ENCODE results near the gene IGFBP6. TPM values are rescaled to one million over a fixed set of nuclear protein-coding genes. Genes with fewer than 3 reads are reported as not detected.
"Not testable (repeated sequence)": the region's sequence is repeated elsewhere in the genome, so short reads cannot be mapped to it uniquely, and the experiment has no call there.

Gene IGFBP6
- total RNA-seq, 2 donors from 2014 or later, result 0.45 to 6.0 TPM

- not testable (repeated sequence) for H3K36me3 Mint-ChIP-seq (ENCODE audit: low read depth); H3K27ac Mint-ChIP-seq; H3K9me3 Mint-ChIP-seq; H3K27me3 Mint-ChIP-seq; ATAC-seq (replicated peaks); H3K4me3 Mint-ChIP-seq
- peaks cover 25% of the 10 kb centered on the region for H3K4me1 Mint-ChIP-seq
Observed at GRCh38 chr12:53094796-53095595, 2.5 kb upstream of the IGFBP6 start.

GRCh38 chr12:53095596-53095895, 1.9 kb upstream of the IGFBP6 start:
- not testable (repeated sequence) for H3K27ac Mint-ChIP-seq; H3K36me3 Mint-ChIP-seq (ENCODE audit: low read depth); H3K4me3 Mint-ChIP-seq; H3K9me3 Mint-ChIP-seq; ATAC-seq (replicated peaks); H3K27me3 Mint-ChIP-seq
- peaks cover 25% of the 10 kb centered on the region for H3K4me1 Mint-ChIP-seq

- Mint-ChIP-seq H3K27ac (no peak overlapping the region), H3K9me3 (no peaks in the 10 kb centered on the region), H3K27me3 (peaks cover 4% of the 10 kb centered on the region), H3K4me1 (peaks cover 25% of the 10 kb centered on the region), H3K4me3 (peak overlapping the region; percentile 83), H3K36me3 (ENCODE audit: low read depth) (no peaks in the 10 kb centered on the region)
- ATAC-seq (replicated peaks), result no peak
Observed at GRCh38 chr12:53096089-53096741, 1.3 kb upstream of the IGFBP6 start.

- Mint-ChIP-seq H3K9me3 (no peaks in the 10 kb centered on the region), H3K36me3 (ENCODE audit: low read depth) (no peaks in the 10 kb centered on the region)
Observed at GRCh38 chr12:53096759-53097158, 708 bp upstream of the IGFBP6 start.

GRCh38 chr12:53097207-53097563, 282 bp upstream of the IGFBP6 start:
- H3K4me1 Mint-ChIP-seq, result peaks cover 25% of the 10 kb centered on the region
- no peaks in the 10 kb centered on the region for H3K9me3 Mint-ChIP-seq
- H3K27me3 Mint-ChIP-seq, result peaks cover 4% of the 10 kb centered on the region
- peak overlapping the region; percentile 37 for H3K27ac Mint-ChIP-seq
- no peak for ATAC-seq (replicated peaks)
- no peaks in the 10 kb centered on the region for H3K36me3 Mint-ChIP-seq (ENCODE audit: low read depth)
- H3K4me3 Mint-ChIP-seq, result peak overlapping the region; percentile 83

More at GRCh38 chr12:53096759-53097158, 708 bp upstream of the IGFBP6 start:
- Mint-ChIP-seq H3K4me3 (peak overlapping the region; percentile 83), H3K4me1 (peaks cover 25% of the 10 kb centered on the region), H3K27me3 (peaks cover 4% of the 10 kb centered on the region), H3K27ac (peak overlapping the region; percentile 37)
- no peak for ATAC-seq (replicated peaks)

- H3K4me1 Mint-ChIP-seq, result peaks cover 33% of the 10 kb centered on the region
- peak; percentile 60 for ATAC-seq (replicated peaks)
- H3K4me3 Mint-ChIP-seq, result peak overlapping the region; percentile 83
- peaks cover 4% of the 10 kb centered on the region for H3K27me3 Mint-ChIP-seq
- no peaks in the 10 kb centered on the region for H3K9me3 Mint-ChIP-seq
- H3K27ac Mint-ChIP-seq, result peak overlapping the region; percentile 83
- no peaks in the 10 kb centered on the region for H3K36me3 Mint-ChIP-seq (ENCODE audit: low read depth)
Observed at GRCh38 chr12:53098354-53098981, 1.0 kb downstream of the IGFBP6 start.

GRCh38 chr12:53099071-53099882, 1.8 kb downstream of the IGFBP6 start:
- H3K9me3 Mint-ChIP-seq, result no peaks in the 10 kb centered on the region
- H3K36me3 Mint-ChIP-seq (ENCODE audit: low read depth), result no peaks in the 10 kb centered on the region
- H3K4me3 Mint-ChIP-seq, result peak overlapping the region; percentile 83
- peaks cover 33% of the 10 kb centered on the region for H3K4me1 Mint-ChIP-seq
- ATAC-seq (replicated peaks), result peak; percentile 64
- peak overlapping the region; percentile 83 for H3K27ac Mint-ChIP-seq
- peaks cover 4% of the 10 kb centered on the region for H3K27me3 Mint-ChIP-seq

- peaks cover 4% of the 10 kb centered on the region for H3K27me3 Mint-ChIP-seq
- ATAC-seq (replicated peaks), result no peak
- no peaks in the 10 kb centered on the region for H3K36me3 Mint-ChIP-seq (ENCODE audit: low read depth)
- H3K4me3 Mint-ChIP-seq, result no peak overlapping the region
- no peak overlapping the region for H3K27ac Mint-ChIP-seq
- H3K4me1 Mint-ChIP-seq, result peaks cover 33% of the 10 kb centered on the region
- H3K9me3 Mint-ChIP-seq, result no peaks in the 10 kb centered on the region
Observed at GRCh38 chr12:53100466-53101151, 3.1 kb downstream of the IGFBP6 start.

GRCh38 chr12:53101266-53101665, 3.8 kb downstream of the IGFBP6 start:
- Mint-ChIP-seq H3K27me3 (peaks cover 4% of the 10 kb centered on the region), H3K4me1 (peaks cover 33% of the 10 kb centered on the region), H3K9me3 (no peaks in the 10 kb centered on the region), H3K36me3 (ENCODE audit: low read depth) (no peaks in the 10 kb centered on the region), H3K27ac (no peak overlapping the region), H3K4me3 (no peak overlapping the region)
- ATAC-seq (replicated peaks), result no peak

- H3K4me1 Mint-ChIP-seq, result peaks cover 29% of the 10 kb centered on the region
- H3K4me3 Mint-ChIP-seq, result peak overlapping the region; percentile 72
- H3K36me3 Mint-ChIP-seq (ENCODE audit: low read depth), result no peaks in the 10 kb centered on the region
- ATAC-seq (replicated peaks), result no peak
- H3K9me3 Mint-ChIP-seq, result no peaks in the 10 kb centered on the region
- H3K27ac Mint-ChIP-seq, result peak overlapping the region; percentile 91
- peaks cover 1% of the 10 kb centered on the region for H3K27me3 Mint-ChIP-seq
Observed at GRCh38 chr12:53101931-53102781, 4.7 kb downstream of the IGFBP6 start.

GRCh38 chr12:53102883-53103807, 5.7 kb downstream of the IGFBP6 start, which contains the start of gene SOAT2:
TSS of gene SOAT2 (plus strand) at chr12:53103486. CDS start at chr12:53103578, 92 bp downstream.
- Mint-ChIP-seq H3K27ac (peak within 1 kb of the TSS; percentile 91), H3K9me3 (no peaks in the 10 kb centered on the region)

GRCh38 chr12:53103860-53104305, 6.4 kb downstream of the IGFBP6 start:
- peak overlapping the region; percentile 35 for H3K27ac Mint-ChIP-seq
- no peak for ATAC-seq (replicated peaks)
- no peaks in the 10 kb centered on the region for H3K9me3 Mint-ChIP-seq
- H3K4me1 Mint-ChIP-seq, result peaks cover 17% of the 10 kb centered on the region
- no peaks in the 10 kb centered on the region for H3K27me3 Mint-ChIP-seq
- H3K36me3 Mint-ChIP-seq (ENCODE audit: low read depth), result no peaks in the 10 kb centered on the region
- peak overlapping the region; percentile 17 for H3K4me3 Mint-ChIP-seq

More at GRCh38 chr12:53102883-53103807, 5.7 kb downstream of the IGFBP6 start, which contains the start of gene SOAT2:
- peak within 1 kb of the TSS; percentile 72 for H3K4me3 Mint-ChIP-seq
- peak; percentile 70 for ATAC-seq (replicated peaks)
- H3K27me3 Mint-ChIP-seq, result no peaks in the 10 kb centered on the region
- H3K4me1 Mint-ChIP-seq, result peaks cover 24% of the 10 kb centered on the region
- no peaks in the 10 kb centered on the region for H3K36me3 Mint-ChIP-seq (ENCODE audit: low read depth)

All from activated T-helper 17 cell treated with anti-CD3 and anti-CD28 coated beads, Interleukin-2, amount 50 U/mL, for 72 hours (primary cell).